Measurements from ENCODE around the gene RXFP2. TPM values are rescaled to one million over a fixed set of nuclear protein-coding genes. Genes with fewer than 3 reads are reported as not detected.

Gene RXFP2
- total and polyA plus RNA-seq, 2 of the 8 experiments (the other 6 are each of a cell fraction or from before 2014, with no cell fraction given), result not detected

- no peak overlapping the region for H3K14ac ChIP-seq (ENCODE audit: insufficient read length)
- no peaks in the 10 kb centered on the region for H3K27me3 ChIP-seq (replicated peaks in 1 of 4; ENCODE audit: control insufficient read depth in 3 of 4, extremely low read depth in 1 of 4, insufficient read depth in 3 of 4, low read length in 3 of 4)
- no peak overlapping the region for H2BK20ac ChIP-seq (ENCODE audit: low read length)
- no peak overlapping the region for H2BK12ac ChIP-seq (ENCODE audit: low read depth, low read length)
- no peaks in the 10 kb centered on the region for H4K20me1 ChIP-seq (replicated peaks in 1 of 2; ENCODE audit: control insufficient read depth in 1 of 2, insufficient read depth in 2 of 2, low read length in 2 of 2)
- no peak overlapping the region for H4K8ac ChIP-seq (ENCODE audit: extremely low read depth, insufficient read depth, low read length)
- H3K4me1 ChIP-seq (replicated peaks in 1 of 4; ENCODE audit: control insufficient read depth in 3 of 4, insufficient read depth in 4 of 4, low read length in 3 of 4), result no peaks in the 10 kb centered on the region
- H3K56ac ChIP-seq (replicated peaks; ENCODE audit: insufficient read length, low read depth, low read length), result no peak overlapping the region
- H3K27ac ChIP-seq (ENCODE audit: low read depth, low read length), result no peak overlapping the region
- no peak overlapping the region for H3K4ac ChIP-seq (replicated peaks; ENCODE audit: insufficient read length, low read depth, low read length)
- H2BK120ac ChIP-seq (replicated peaks; ENCODE audit: low read depth, low read length), result no peak overlapping the region
- ChIA-PET POLR2A (ENCODE audit: partially characterized antibody) (no interaction called here), CTCF (ENCODE audit: partially characterized antibody) (interaction anchor here (0.6 to 1.0 kb wide), 2 partner anchors 50 to 57 kb away, joined by 4 read pairs; no protein-coding TSS in a partner anchor)
- H4K91ac ChIP-seq (replicated peaks; ENCODE audit: insufficient read length, low read length), result no peak overlapping the region
- no peak overlapping the region for H2BK5ac ChIP-seq (ENCODE audit: low read depth, low read length)
- no peak overlapping the region for H3K18ac ChIP-seq (ENCODE audit: extremely low read depth, low read length)
- H3K79me1 ChIP-seq (ENCODE audit: low read depth, low read length), result no peaks in the 10 kb centered on the region
- H3K36me3 ChIP-seq (ENCODE audit: control insufficient read depth in 2 of 4, insufficient read depth in 4 of 4, low read length in 3 of 4), result no peaks in the 10 kb centered on the region
- H3K23me2 ChIP-seq (ENCODE audit: low read depth, low read length), result no peaks in the 10 kb centered on the region
- WGBS, 2 experiments (ENCODE audit: extremely low coverage in 1 of 2, insufficient coverage in 1 of 2, insufficient read length in 1 of 2, insufficient replicate concordance in 2 of 2, low coverage in 1 of 2, low lambda C conversion rate in 2 of 2, missing lambda C conversion rate in 1 of 2), result 92% methylated on average over 2 of the region's 2 CpGs; no CpG with 5 or more reads in 1 of the 2 experiments
- no peak overlapping the region for H2BK15ac ChIP-seq (ENCODE audit: low read length)
- no peak overlapping the region for H2AK5ac ChIP-seq (ENCODE audit: low read depth, low read length)
- H3K9me3 ChIP-seq (ENCODE audit: insufficient read depth in 2 of 2, low read depth in 1 of 2, low read length in 1 of 2), result no peaks in the 10 kb centered on the region
- no peak for DNase-seq (ENCODE audit: low read depth in 1 of 2, low spot score in 2 of 2)
- H2AFZ ChIP-seq (ENCODE audit: low read length), result no peak overlapping the region
- no peak overlapping the region for H3K4me2 ChIP-seq (ENCODE audit: insufficient read depth in 1 of 2, low read depth in 2 of 2, low read length in 2 of 2)
- H3K79me2 ChIP-seq (ENCODE audit: control insufficient read depth in 1 of 2, insufficient read depth in 2 of 2, low read length in 2 of 2), result no peaks in the 10 kb centered on the region
- FAIRE-seq, result no peak
- H4K5ac ChIP-seq (ENCODE audit: insufficient read length, low read depth, low read length), result no peak overlapping the region
- H3K9ac ChIP-seq (replicated peaks in 1 of 4; ENCODE audit: extremely low read depth in 1 of 4, low read depth in 3 of 4, low read length in 3 of 4), result no peak overlapping the region
- H3K4me3 ChIP-seq (ENCODE audit: extremely low read depth in 1 of 4, insufficient read depth in 2 of 4, low read depth in 3 of 4, low read length in 4 of 4), result no peak overlapping the region
- H3K23ac ChIP-seq (ENCODE audit: insufficient read length), result no peak overlapping the region
- no peak for TF ChIP-seq CTCF (IDR thresholded peaks at IDR 0.05; ENCODE audit: control extremely low read depth in 1 of 3, insufficient read depth in 1 of 3, low read depth in 1 of 3, low read length in 3 of 3)
- TF ChIP-seq RBBP5 (IDR thresholded peaks at IDR 0.05; ENCODE audit: borderline replicate concordance, low read depth, low read length), result no peak
- TF ChIP-seq POLR2AphosphoS5 (IDR thresholded peaks at IDR 0.05; ENCODE audit: low read depth, low read length), result no peak
Observed at GRCh38 chr13:31775148-31775547, 35.8 kb downstream of the RXFP2 start.
